Measurements from ENCODE around the gene ADCY2.

Gene ADCY2

GRCh38 chr5:7610531-7611177 lies 214.7 kb downstream of the ADCY2 start:
- DNase-seq: no peak

- no peak for DNase-seq
Measured at GRCh38 chr5:7611518-7611917, 215.6 kb downstream of the ADCY2 start.

- DNase-seq: no peak
Measured at GRCh38 chr5:7615566-7616061, 219.7 kb downstream of the ADCY2 start.

GRCh38 chr5:7616897-7617296 lies 221.0 kb downstream of the ADCY2 start:
- no peak for DNase-seq

- DNase-seq: no peak
Measured at GRCh38 chr5:7622498-7622897, 226.6 kb downstream of the ADCY2 start.

GRCh38 chr5:7625740-7626139 lies 229.8 kb downstream of the ADCY2 start:
- DNase-seq: no peak

- DNase-seq: no peak
Measured at GRCh38 chr5:7628248-7628647, 232.3 kb downstream of the ADCY2 start.

GRCh38 chr5:7628820-7629219 lies 232.9 kb downstream of the ADCY2 start:
- no peak for DNase-seq

GRCh38 chr5:7629561-7629960 lies 233.6 kb downstream of the ADCY2 start:
- DNase-seq: no peak

- no peak for DNase-seq
Measured at GRCh38 chr5:7634837-7635236, 238.9 kb downstream of the ADCY2 start.

GRCh38 chr5:7638456-7638855 lies 242.5 kb downstream of the ADCY2 start:
- no peak for DNase-seq

- DNase-seq: no peak
Measured at GRCh38 chr5:7642029-7642428, 246.1 kb downstream of the ADCY2 start.

GRCh38 chr5:7644723-7645122 lies 248.8 kb downstream of the ADCY2 start:
- no peak for DNase-seq

GRCh38 chr5:7650755-7651154 lies 254.8 kb downstream of the ADCY2 start:
- no peak for DNase-seq

- no peak for DNase-seq
Measured at GRCh38 chr5:7653046-7653445, 257.1 kb downstream of the ADCY2 start.

- DNase-seq: no peak
Measured at GRCh38 chr5:7657153-7657552, 261.2 kb downstream of the ADCY2 start.

- no peak for DNase-seq
Measured at GRCh38 chr5:7659420-7659819, 263.5 kb downstream of the ADCY2 start.

GRCh38 chr5:7662289-7662688 lies 266.4 kb downstream of the ADCY2 start:
- no peak for DNase-seq

- DNase-seq: no peak
Measured at GRCh38 chr5:7663808-7664207, 267.9 kb downstream of the ADCY2 start.

- DNase-seq: no peak
Measured at GRCh38 chr5:7664208-7664607, 268.3 kb downstream of the ADCY2 start.

GRCh38 chr5:7667216-7667767 lies 271.4 kb downstream of the ADCY2 start:
- DNase-seq: no peak

- DNase-seq: no peak
Measured at GRCh38 chr5:7668161-7668560, 272.2 kb downstream of the ADCY2 start.

- DNase-seq: no peak
Measured at GRCh38 chr5:7668627-7669026, 272.7 kb downstream of the ADCY2 start.

- no peak for DNase-seq
Measured at GRCh38 chr5:7671381-7671993, 275.5 kb downstream of the ADCY2 start.

GRCh38 chr5:7673658-7674057 lies 277.7 kb downstream of the ADCY2 start:
- DNase-seq: no peak

Data from activated CD4-positive, alpha-beta T cell treated with anti-CD3 and anti-CD28 coated beads, Interleukin-2, amount 50 U/mL, for 16 hours (primary cell).